Measurements from ENCODE around the gene FBXO30.

The FBXO30 gene

GRCh38 chr6:145818796-145819195 lies 4.2 kb upstream of the FBXO30 start:
- DNase-seq (ENCODE audit: insufficient read length) (no peak), FAIRE-seq (no peak)
- no peak for TF ChIP-seq POLR2AphosphoS5 (IDR thresholded peaks at IDR 0.05; ENCODE audit: low read depth, low read length)
- no peak for TF ChIP-seq TAF1 (IDR thresholded peaks at IDR 0.05; ENCODE audit: borderline replicate concordance, low read depth, low read length)
- TF ChIP-seq POLR2A (IDR thresholded peaks at IDR 0.05; ENCODE audit: low read depth, low read length), result no peak

GRCh38 chr6:145816392-145816791 lies 1.8 kb upstream of the FBXO30 start:
- FAIRE-seq (peak; percentile 54), DNase-seq (ENCODE audit: insufficient read length) (no peak)
- TF ChIP-seq POLR2AphosphoS5 (IDR thresholded peaks at IDR 0.05; ENCODE audit: low read depth, low read length), result no peak
- TF ChIP-seq POLR2A (IDR thresholded peaks at IDR 0.05; ENCODE audit: low read depth, low read length), result no peak
- no peak for TF ChIP-seq TAF1 (IDR thresholded peaks at IDR 0.05; ENCODE audit: borderline replicate concordance, low read depth, low read length)

- DNase-seq (ENCODE audit: insufficient read length) (peak; percentile 12), FAIRE-seq (peak; percentile 5)
- no peak for TF ChIP-seq POLR2A (IDR thresholded peaks at IDR 0.05; ENCODE audit: low read depth, low read length)
- TF ChIP-seq TAF1 (IDR thresholded peaks at IDR 0.05; ENCODE audit: borderline replicate concordance, low read depth, low read length), result no peak
- no peak for TF ChIP-seq POLR2AphosphoS5 (IDR thresholded peaks at IDR 0.05; ENCODE audit: low read depth, low read length)
These were observed 997 bp upstream of the FBXO30 start for GRCh38 chr6:145815309-145816274.

GRCh38 chr6:145814035-145814500 lies 527 bp downstream of the FBXO30 start:
- no peak for TF ChIP-seq POLR2AphosphoS5 (IDR thresholded peaks at IDR 0.05; ENCODE audit: low read depth, low read length)
- no peak for TF ChIP-seq POLR2A (IDR thresholded peaks at IDR 0.05; ENCODE audit: low read depth, low read length)
- no peak for TF ChIP-seq TAF1 (IDR thresholded peaks at IDR 0.05; ENCODE audit: borderline replicate concordance, low read depth, low read length)
- DNase-seq (ENCODE audit: insufficient read length) (no peak), FAIRE-seq (no peak)

DNA sequence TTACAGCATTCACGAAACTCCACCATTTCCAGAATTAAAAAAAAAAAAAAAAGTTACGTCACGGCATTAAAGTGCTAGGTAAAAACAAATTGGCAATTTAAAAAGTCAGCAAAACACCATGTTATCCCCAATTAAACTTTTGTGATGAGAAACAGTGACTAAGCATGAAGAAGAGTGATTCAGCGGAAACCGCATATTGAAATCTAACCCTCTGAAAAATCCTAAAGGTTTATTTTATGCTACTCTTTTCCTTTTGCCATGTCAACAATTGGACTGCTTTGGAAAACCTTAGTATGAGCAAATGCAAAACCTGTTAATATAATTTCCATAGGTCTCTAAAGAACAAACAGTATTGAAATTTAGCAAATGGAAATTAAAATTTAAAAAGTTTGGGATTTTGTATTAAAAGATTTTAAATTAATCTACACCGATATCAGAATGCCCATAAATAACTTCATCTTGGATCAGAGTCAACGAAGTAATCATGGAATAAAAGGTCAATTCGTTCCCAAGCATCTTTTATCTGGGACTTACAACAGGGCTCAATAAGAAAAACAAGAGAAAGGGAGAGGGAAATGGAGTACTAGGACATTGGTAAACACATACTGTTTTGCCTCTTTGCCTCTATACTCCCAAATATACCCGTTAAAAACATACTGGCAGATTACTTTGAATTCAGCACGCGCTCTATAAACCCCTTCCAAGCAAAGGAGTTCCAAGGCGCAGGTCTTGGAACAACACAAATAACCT lies 1.1 kb downstream of the FBXO30 start:
- FAIRE-seq (no peak), DNase-seq (ENCODE audit: insufficient read length) (no peak)
- TF ChIP-seq TAF1 (IDR thresholded peaks at IDR 0.05; ENCODE audit: borderline replicate concordance, low read depth, low read length), result no peak
- TF ChIP-seq POLR2AphosphoS5 (IDR thresholded peaks at IDR 0.05; ENCODE audit: low read depth, low read length), result no peak
- TF ChIP-seq POLR2A (IDR thresholded peaks at IDR 0.05; ENCODE audit: low read depth, low read length), result no peak

GRCh38 chr6:145811741-145812140 lies 2.9 kb downstream of the FBXO30 start:
- FAIRE-seq (no peak), DNase-seq (ENCODE audit: insufficient read length) (no peak)
- TF ChIP-seq TAF1 (IDR thresholded peaks at IDR 0.05; ENCODE audit: borderline replicate concordance, low read depth, low read length), result no peak

DNA sequence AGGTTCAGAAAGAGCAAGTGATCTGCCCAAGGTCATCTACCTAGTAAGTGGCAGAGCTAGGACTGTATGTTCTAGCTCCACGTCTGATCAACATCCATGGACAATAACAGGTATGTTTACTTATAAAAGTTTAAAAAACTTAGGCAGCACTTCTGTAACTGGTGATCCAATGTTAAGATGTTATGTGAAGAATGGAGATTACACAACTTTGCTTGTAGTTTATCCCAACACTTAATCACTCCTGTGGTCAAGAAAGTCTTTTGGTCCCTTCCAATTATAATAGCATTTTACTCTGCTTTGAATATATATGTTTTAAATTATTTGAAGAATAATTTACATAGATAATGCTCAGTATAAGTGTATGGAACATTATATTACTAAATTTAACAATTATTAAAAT lies 4.8 kb downstream of the FBXO30 start:
- no peak for DNase-seq (ENCODE audit: insufficient read length)
- TF ChIP-seq POLR2AphosphoS5 (IDR thresholded peaks at IDR 0.05; ENCODE audit: low read depth, low read length), result no peak
- TF ChIP-seq TAF1 (IDR thresholded peaks at IDR 0.05; ENCODE audit: borderline replicate concordance, low read depth, low read length), result no peak
- no peak for TF ChIP-seq POLR2A (IDR thresholded peaks at IDR 0.05; ENCODE audit: low read depth, low read length)
- no peak for FAIRE-seq

- no peak for TF ChIP-seq POLR2A (IDR thresholded peaks at IDR 0.05; ENCODE audit: low read depth, low read length)
- TF ChIP-seq POLR2AphosphoS5 (IDR thresholded peaks at IDR 0.05; ENCODE audit: low read depth, low read length), result no peak
- TF ChIP-seq TAF1 (IDR thresholded peaks at IDR 0.05; ENCODE audit: borderline replicate concordance, low read depth, low read length), result no peak
- FAIRE-seq (peak; percentile 82), DNase-seq (ENCODE audit: insufficient read length) (no peak)
These were observed 5.4 kb downstream of the FBXO30 start for GRCh38 chr6:145809211-145809610.

GRCh38 chr6:145808239-145808638 lies 6.4 kb downstream of the FBXO30 start:
- DNase-seq (ENCODE audit: insufficient read length), result no peak
- FAIRE-seq, result peak; percentile 40
- TF ChIP-seq POLR2A (IDR thresholded peaks at IDR 0.05; ENCODE audit: low read depth, low read length) (no peak), TAF1 (IDR thresholded peaks at IDR 0.05; ENCODE audit: borderline replicate concordance, low read depth, low read length) (no peak), POLR2AphosphoS5 (IDR thresholded peaks at IDR 0.05; ENCODE audit: low read depth, low read length) (no peak)

DNA sequence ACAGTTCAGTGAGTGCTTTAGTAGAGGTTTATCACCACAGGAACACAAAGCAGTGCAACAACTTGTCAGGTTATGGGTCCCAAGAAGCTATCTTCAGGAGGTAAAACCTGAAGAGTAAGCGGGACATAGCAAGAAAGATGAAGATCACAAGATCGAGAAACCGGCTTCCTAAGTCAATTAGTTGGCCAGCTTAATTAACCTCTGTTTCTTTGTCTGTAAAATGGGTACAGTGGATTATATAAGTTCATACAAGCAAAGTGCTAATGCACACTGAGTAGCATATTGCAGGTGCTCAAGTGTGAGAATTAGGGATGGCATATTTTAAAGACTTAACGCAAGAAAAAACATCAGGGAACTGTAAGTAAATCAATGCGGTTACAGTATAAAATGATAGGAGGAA lies 12.5 kb downstream of the FBXO30 start:
- FAIRE-seq (no peak), DNase-seq (ENCODE audit: insufficient read length) (no peak)
- no peak for TF ChIP-seq POLR2AphosphoS5 (IDR thresholded peaks at IDR 0.05; ENCODE audit: low read depth, low read length)
- no peak for TF ChIP-seq POLR2A (IDR thresholded peaks at IDR 0.05; ENCODE audit: low read depth, low read length)
- TF ChIP-seq TAF1 (IDR thresholded peaks at IDR 0.05; ENCODE audit: borderline replicate concordance, low read depth, low read length), result no peak

DNA sequence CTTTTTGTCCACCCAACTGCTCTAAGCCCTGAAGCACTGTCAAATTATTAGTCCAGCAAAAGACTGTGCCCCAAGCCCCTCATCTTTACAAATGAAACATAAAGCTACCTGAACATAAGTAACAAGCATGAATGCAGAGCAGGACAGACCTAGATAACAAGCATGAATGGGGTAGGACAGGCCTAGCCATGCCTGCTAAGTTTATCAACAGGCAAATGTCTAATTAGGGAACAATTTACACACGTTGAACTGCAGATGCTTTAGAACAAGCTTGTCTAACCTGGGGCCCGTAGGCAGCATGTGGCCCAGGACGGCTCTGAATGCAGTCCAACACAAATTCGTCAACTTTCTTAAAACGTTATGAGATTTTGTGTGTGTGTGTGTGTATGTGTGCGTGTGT lies 13.6 kb downstream of the FBXO30 start:
- FAIRE-seq, result peak; percentile 48

More for the DNA sequence above, 13.6 kb downstream of the FBXO30 start:
- TF ChIP-seq POLR2AphosphoS5 (IDR thresholded peaks at IDR 0.05; ENCODE audit: low read depth, low read length) (no peak), TAF1 (IDR thresholded peaks at IDR 0.05; ENCODE audit: borderline replicate concordance, low read depth, low read length) (no peak), POLR2A (IDR thresholded peaks at IDR 0.05; ENCODE audit: low read depth, low read length) (no peak)
- DNase-seq (ENCODE audit: insufficient read length), result no peak
